SJCRH30 (cell line): ENCODE data around the gene A4GALT. TPM values are rescaled to one million over a fixed set of nuclear protein-coding genes. Genes with fewer than 3 reads are reported as not detected.
"Not testable (repeated sequence)": the region's sequence is repeated elsewhere in the genome, so short reads cannot be mapped to it uniquely, and the experiment has no call there.

ENCODE experiments used
- DNase-seq, 2 experiments: peaks; one replicate each; pipeline ENCODE4 v3.0.0-alpha.2; 2015 to 2020
- H3K27ac ChIP-seq: fragments of 250-450 bp; sonication (Bioruptor Pico); 2 replicates; pipeline ENCODE4 v1.5.1; 2020; ENCODE audit warnings: mild to moderate bottlenecking, moderate library complexity
- H3K27me3 ChIP-seq: fragments of 250-450 bp; sonication (Bioruptor Pico); 2 replicates; pipeline ENCODE4 v1.5.1; 2020; ENCODE audit warnings: mild to moderate bottlenecking, moderate library complexity
- H3K36me3 ChIP-seq: fragments of 250-450 bp; sonication (Bioruptor Pico); 2 replicates; pipeline ENCODE4 v1.5.1; 2020; ENCODE audit warnings: mild to moderate bottlenecking, moderate library complexity
- H3K4me1 ChIP-seq: fragments of 250-450 bp; sonication (Bioruptor Pico); 2 replicates; pipeline ENCODE4 v1.5.1; 2020; ENCODE audit warnings: mild to moderate bottlenecking, moderate library complexity
- H3K4me3 ChIP-seq: fragments of 250-450 bp; sonication (Bioruptor Pico); 2 replicates; pipeline ENCODE4 v1.5.1; 2020; ENCODE audit warnings: mild to moderate bottlenecking, moderate library complexity
- H3K9me3 ChIP-seq: fragments of 250-450 bp; sonication (Bioruptor Pico); replicated peaks from 2 replicates; pipeline ENCODE4 v1.5.1; 2020; ENCODE audit warnings: mild to moderate bottlenecking, moderate library complexity
- total RNA-seq: library from RNA; depleted of rRNA; stranded (reverse); fragments of >200 nt; shearing (Covaris generic); gene quantifications from 2 replicates; pipeline ENCODE4 v1.2.3, GENCODE V29; 2014

A4GALT gene
- total RNA-seq, 1 experiment from 2014 or later: 7.1 TPM

GRCh38 chr22:42752912-42753311, 32.2 kb upstream of the A4GALT start:
- no peaks in the 10 kb centered on the region for H3K9me3 ChIP-seq
- H3K36me3 ChIP-seq: no peaks in the 10 kb centered on the region
- no peak overlapping the region for H3K4me3 ChIP-seq
- H3K27ac ChIP-seq: peak overlapping the region; percentile 72
- peaks cover 39% of the 10 kb centered on the region for H3K4me1 ChIP-seq
- H3K27me3 ChIP-seq: 0 out of 2 replicates have a peak, but pooled peaks cover 4% of the 10 kb centered on the region
- peak in 1 of 2 experiments; percentile 38 for DNase-seq

GRCh38 chr22:42752230-42752746, 31.6 kb upstream of the A4GALT start:
- Histone ChIP-seq H3K4me1 (peaks cover 44% of the 10 kb centered on the region), H3K36me3 (no peaks in the 10 kb centered on the region), H3K4me3 (no peak overlapping the region; the same call in 1 of the 2 replicates), H3K27ac (peak overlapping the region; percentile 72), H3K9me3 (no peaks in the 10 kb centered on the region), H3K27me3 (0 out of 2 replicates have a peak, but pooled peaks cover 4% of the 10 kb centered on the region)
- DNase-seq: peak; percentile 81 to 89

- DNase-seq, H3K27ac ChIP-seq, H3K4me3 ChIP-seq, H3K27me3 ChIP-seq, H3K9me3 ChIP-seq, H3K36me3 ChIP-seq: not testable (repeated sequence)
- peaks cover 40% of the 10 kb centered on the region for H3K4me1 ChIP-seq
Measured at GRCh38 chr22:42750421-42750820, 29.8 kb upstream of the A4GALT start.

GRCh38 chr22:42747701-42748513, 27.2 kb upstream of the A4GALT start:
- H3K27me3 ChIP-seq: no peaks in the 10 kb centered on the region
- peak overlapping the region; percentile 5; the same call in 1 of the 2 replicates for H3K27ac ChIP-seq
- no peaks in the 10 kb centered on the region for H3K36me3 ChIP-seq
- H3K4me1 ChIP-seq: peaks cover 40% of the 10 kb centered on the region
- H3K9me3 ChIP-seq: no peaks in the 10 kb centered on the region
- no peak overlapping the region for H3K4me3 ChIP-seq
- DNase-seq: peak; percentile 60 to 68

GRCh38 chr22:42745118-42745517, 24.4 kb upstream of the A4GALT start:
- no peak overlapping the region for H3K27ac ChIP-seq
- peak in 1 of 2 experiments; percentile 38 for DNase-seq
- no peaks in the 10 kb centered on the region for H3K9me3 ChIP-seq
- no peak overlapping the region for H3K4me3 ChIP-seq
- H3K27me3 ChIP-seq: no peaks in the 10 kb centered on the region
- H3K36me3 ChIP-seq: no peaks in the 10 kb centered on the region
- H3K4me1 ChIP-seq: peaks cover 25% of the 10 kb centered on the region

- DNase-seq: peak; percentile 95
Measured at GRCh38 chr22:42743501-42743991, 22.9 kb upstream of the A4GALT start.

GRCh38 chr22:42742940-42743339, 22.3 kb upstream of the A4GALT start:
- Histone ChIP-seq H3K27me3 (no peaks in the 10 kb centered on the region), H3K27ac (peak overlapping the region; percentile 72), H3K4me1 (peaks cover 19% of the 10 kb centered on the region), H3K36me3 (no peaks in the 10 kb centered on the region), H3K4me3 (no peak overlapping the region), H3K9me3 (no peaks in the 10 kb centered on the region)
- peak; percentile 53 to 69 for DNase-seq

More at GRCh38 chr22:42743501-42743991, 22.9 kb upstream of the A4GALT start:
- Histone ChIP-seq H3K4me1 (peaks cover 22% of the 10 kb centered on the region), H3K36me3 (no peaks in the 10 kb centered on the region), H3K9me3 (no peaks in the 10 kb centered on the region), H3K27me3 (no peaks in the 10 kb centered on the region), H3K27ac (peak overlapping the region; percentile 72), H3K4me3 (no peak overlapping the region)

- not testable (repeated sequence) for H3K27me3 ChIP-seq, H3K9me3 ChIP-seq, DNase-seq, H3K27ac ChIP-seq, H3K4me3 ChIP-seq, H3K36me3 ChIP-seq
- H3K4me1 ChIP-seq: peaks cover 13% of the 10 kb centered on the region
Measured at GRCh38 chr22:42740320-42740719, 19.6 kb upstream of the A4GALT start.

GRCh38 chr22:42734406-42734805, 13.7 kb upstream of the A4GALT start:
- Histone ChIP-seq H3K36me3 (no peaks in the 10 kb centered on the region), H3K27ac (no peak overlapping the region), H3K4me1 (no peaks in the 10 kb centered on the region), H3K4me3 (no peak overlapping the region), H3K9me3 (no peaks in the 10 kb centered on the region), H3K27me3 (no peaks in the 10 kb centered on the region)
- no peak for DNase-seq

GRCh38 chr22:42733394-42733793, 12.7 kb upstream of the A4GALT start:
- not testable (repeated sequence) for DNase-seq, H3K27me3 ChIP-seq, H3K4me3 ChIP-seq, H3K27ac ChIP-seq, H3K36me3 ChIP-seq, H3K4me1 ChIP-seq, H3K9me3 ChIP-seq

- Histone ChIP-seq H3K27me3 (no peaks in the 10 kb centered on the region; the same call in 1 of the 2 replicates), H3K27ac (no peak overlapping the region), H3K4me1 (no peaks in the 10 kb centered on the region), H3K36me3 (no peaks in the 10 kb centered on the region), H3K9me3 (no peaks in the 10 kb centered on the region), H3K4me3 (no peak overlapping the region)
- peak; percentile 93 to 96 for DNase-seq
Measured at GRCh38 chr22:42732081-42732480, 11.4 kb upstream of the A4GALT start.

GRCh38 chr22:42726811-42727210, 6.1 kb upstream of the A4GALT start:
- H3K27ac ChIP-seq: no peak overlapping the region
- no peaks in the 10 kb centered on the region for H3K36me3 ChIP-seq
- H3K4me3 ChIP-seq: no peak overlapping the region
- DNase-seq: no peak
- H3K9me3 ChIP-seq: no peaks in the 10 kb centered on the region
- H3K27me3 ChIP-seq: peaks cover 3% of the 10 kb centered on the region; the same call in 1 of the 2 replicates
- peaks cover 5% of the 10 kb centered on the region for H3K4me1 ChIP-seq

GRCh38 chr22:42725606-42726355, 5.1 kb upstream of the A4GALT start:
- DNase-seq: no peak
- no peaks in the 10 kb centered on the region for H3K9me3 ChIP-seq
- no peaks in the 10 kb centered on the region for H3K36me3 ChIP-seq
- H3K27me3 ChIP-seq: peaks cover 7% of the 10 kb centered on the region; the same call in 1 of the 2 replicates
- no peak overlapping the region; the same call in 1 of the 2 replicates for H3K27ac ChIP-seq
- H3K4me3 ChIP-seq: no peak overlapping the region
- H3K4me1 ChIP-seq: peaks cover 12% of the 10 kb centered on the region

GRCh38 chr22:42724062-42724461, 3.4 kb upstream of the A4GALT start:
- Histone ChIP-seq H3K4me1 (peaks cover 12% of the 10 kb centered on the region), H3K27me3 (peaks cover 15% of the 10 kb centered on the region), H3K4me3 (no peak overlapping the region), H3K9me3 (no peaks in the 10 kb centered on the region), H3K27ac (no peak overlapping the region), H3K36me3 (no peaks in the 10 kb centered on the region)
- DNase-seq: no peak

- Histone ChIP-seq H3K27ac (no peak overlapping the region), H3K36me3 (no peaks in the 10 kb centered on the region), H3K4me3 (peak overlapping the region; percentile 64), H3K4me1 (peaks cover 18% of the 10 kb centered on the region), H3K27me3 (peaks cover 15% of the 10 kb centered on the region), H3K9me3 (no peaks in the 10 kb centered on the region)
- DNase-seq: no peak
Measured at GRCh38 chr22:42721045-42721434, 370 bp upstream of the A4GALT start.
